ENCODE measurements around the gene MEF2A.

The MEF2A gene

DNA sequence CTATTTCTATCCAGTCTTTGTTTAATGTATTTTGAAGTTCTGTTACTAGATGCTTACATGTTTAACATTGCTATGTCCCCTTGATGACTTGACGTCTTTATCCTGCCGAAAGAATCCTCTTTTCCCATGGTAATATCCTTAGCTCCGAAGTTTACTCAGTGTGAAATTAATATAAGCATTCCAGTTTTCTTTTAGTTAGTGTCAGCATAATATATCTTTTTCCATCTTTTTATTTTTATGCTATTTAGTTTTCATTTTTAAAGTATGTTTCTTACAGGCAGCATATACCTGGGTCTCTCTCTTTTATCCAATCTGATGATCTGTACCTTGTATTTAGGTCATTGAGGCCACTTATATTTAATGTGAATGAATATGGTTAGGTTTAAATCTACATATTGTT, 39.1 kb upstream of the MEF2A start:
- TF ChIP-seq POLR2AphosphoS5 (IDR thresholded peaks at IDR 0.05; ENCODE audit: low read depth, low read length) (no peak), SIN3A (IDR thresholded peaks at IDR 0.05; ENCODE audit: borderline replicate concordance, insufficient read depth, low read length) (no peak), TAF1 (IDR thresholded peaks at IDR 0.05; ENCODE audit: borderline replicate concordance, insufficient read depth, low read length) (no peak), FOXP2 (optimal IDR thresholded peaks at IDR 0.05; ENCODE audit: borderline replicate concordance, extremely low read depth, extremely low read length, insufficient read depth) (no peak)
- TF ChIP-seq, protein P1, sequence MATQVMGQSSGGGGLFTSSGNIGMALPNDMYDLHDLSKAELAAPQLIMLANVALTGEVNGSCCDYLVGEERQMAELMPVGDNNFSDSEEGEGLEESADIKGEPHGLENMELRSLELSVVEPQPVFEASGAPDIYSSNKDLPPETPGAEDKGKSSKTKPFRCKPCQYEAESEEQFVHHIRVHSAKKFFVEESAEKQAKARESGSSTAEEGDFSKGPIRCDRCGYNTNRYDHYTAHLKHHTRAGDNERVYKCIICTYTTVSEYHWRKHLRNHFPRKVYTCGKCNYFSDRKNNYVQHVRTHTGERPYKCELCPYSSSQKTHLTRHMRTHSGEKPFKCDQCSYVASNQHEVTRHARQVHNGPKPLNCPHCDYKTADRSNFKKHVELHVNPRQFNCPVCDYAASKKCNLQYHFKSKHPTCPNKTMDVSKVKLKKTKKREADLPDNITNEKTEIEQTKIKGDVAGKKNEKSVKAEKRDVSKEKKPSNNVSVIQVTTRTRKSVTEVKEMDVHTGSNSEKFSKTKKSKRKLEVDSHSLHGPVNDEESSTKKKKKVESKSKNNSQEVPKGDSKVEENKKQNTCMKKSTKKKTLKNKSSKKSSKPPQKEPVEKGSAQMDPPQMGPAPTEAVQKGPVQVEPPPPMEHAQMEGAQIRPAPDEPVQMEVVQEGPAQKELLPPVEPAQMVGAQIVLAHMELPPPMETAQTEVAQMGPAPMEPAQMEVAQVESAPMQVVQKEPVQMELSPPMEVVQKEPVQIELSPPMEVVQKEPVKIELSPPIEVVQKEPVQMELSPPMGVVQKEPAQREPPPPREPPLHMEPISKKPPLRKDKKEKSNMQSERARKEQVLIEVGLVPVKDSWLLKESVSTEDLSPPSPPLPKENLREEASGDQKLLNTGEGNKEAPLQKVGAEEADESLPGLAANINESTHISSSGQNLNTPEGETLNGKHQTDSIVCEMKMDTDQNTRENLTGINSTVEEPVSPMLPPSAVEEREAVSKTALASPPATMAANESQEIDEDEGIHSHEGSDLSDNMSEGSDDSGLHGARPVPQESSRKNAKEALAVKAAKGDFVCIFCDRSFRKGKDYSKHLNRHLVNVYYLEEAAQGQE (IDR thresholded peaks at IDR 0.05; ENCODE audit: insufficient read depth in 1 of 2, low read depth in 2 of 2, low read length in 2 of 2): no peak

DNA sequence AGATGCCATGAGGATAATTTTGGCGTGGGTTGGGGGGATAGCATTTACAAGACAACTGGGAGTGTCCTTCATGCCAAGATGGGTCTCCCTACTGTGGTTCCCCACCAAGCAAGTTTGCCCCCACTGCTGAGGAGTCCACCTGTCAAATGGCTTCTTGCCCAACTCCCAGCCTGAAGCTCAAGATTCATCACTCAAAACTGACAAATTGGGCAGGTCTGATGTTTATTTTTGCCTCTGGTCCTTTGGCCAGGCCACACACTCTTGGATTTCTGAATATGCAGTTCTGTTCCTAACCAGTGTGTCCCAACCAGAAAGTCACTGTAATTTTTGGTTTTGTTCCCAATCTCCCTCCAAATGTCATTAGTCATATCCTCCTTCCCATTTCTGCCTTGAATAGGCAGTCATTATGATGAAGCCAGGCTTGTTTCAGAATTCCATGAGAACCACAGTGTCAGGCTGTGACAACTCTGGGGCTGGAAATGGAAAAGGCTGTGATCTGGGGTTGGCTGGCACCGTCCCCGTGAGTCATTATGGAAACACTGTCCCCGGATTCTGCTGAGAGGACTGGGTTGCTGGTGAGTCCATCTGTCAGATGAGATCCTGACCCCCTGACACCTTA, 29.3 kb upstream of the MEF2A start:
- TF ChIP-seq, protein P1 (IDR thresholded peaks at IDR 0.05; ENCODE audit: insufficient read depth in 1 of 2, low read depth in 2 of 2, low read length in 2 of 2): no peak
- TF ChIP-seq TAF1 (IDR thresholded peaks at IDR 0.05; ENCODE audit: borderline replicate concordance, insufficient read depth, low read length): no peak
- TF ChIP-seq FOXP2 (optimal IDR thresholded peaks at IDR 0.05; ENCODE audit: borderline replicate concordance, extremely low read depth, extremely low read length, insufficient read depth): no peak
- no peak for TF ChIP-seq POLR2AphosphoS5 (IDR thresholded peaks at IDR 0.05; ENCODE audit: low read depth, low read length)
- no peak for TF ChIP-seq SIN3A (IDR thresholded peaks at IDR 0.05; ENCODE audit: borderline replicate concordance, insufficient read depth, low read length)

- TF ChIP-seq FOXP2 (optimal IDR thresholded peaks at IDR 0.05; ENCODE audit: borderline replicate concordance, extremely low read depth, extremely low read length, insufficient read depth): no peak
- TF ChIP-seq, protein P1 (IDR thresholded peaks at IDR 0.05; ENCODE audit: insufficient read depth in 1 of 2, low read depth in 2 of 2, low read length in 2 of 2): no peak
- TF ChIP-seq POLR2AphosphoS5 (IDR thresholded peaks at IDR 0.05; ENCODE audit: low read depth, low read length): no peak
- no peak for TF ChIP-seq TAF1 (IDR thresholded peaks at IDR 0.05; ENCODE audit: borderline replicate concordance, insufficient read depth, low read length)
- no peak for TF ChIP-seq SIN3A (IDR thresholded peaks at IDR 0.05; ENCODE audit: borderline replicate concordance, insufficient read depth, low read length)
These were observed 28.4 kb upstream of the MEF2A start for GRCh38 chr15:99537344-99537743.

DNA sequence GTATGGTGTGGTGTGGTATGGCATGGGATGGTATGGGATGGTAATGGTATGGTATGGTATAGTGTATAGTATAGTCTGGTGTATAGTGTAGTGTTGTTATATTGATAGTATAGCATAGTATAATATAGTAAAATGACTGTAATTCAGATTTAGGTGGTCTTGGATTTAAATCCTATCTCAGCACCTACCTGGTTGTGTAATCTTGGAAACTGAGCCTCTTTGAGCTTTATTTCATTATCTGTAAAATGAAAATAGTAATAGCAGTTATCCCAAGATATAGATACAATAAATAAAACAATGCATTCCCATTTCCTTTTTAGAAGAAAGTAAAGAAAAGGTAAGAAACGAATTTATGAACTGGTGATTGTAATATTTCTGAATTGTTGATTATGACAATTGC, 27.5 kb upstream of the MEF2A start:
- TF ChIP-seq TAF1 (IDR thresholded peaks at IDR 0.05; ENCODE audit: borderline replicate concordance, insufficient read depth, low read length): no peak
- no peak for TF ChIP-seq SIN3A (IDR thresholded peaks at IDR 0.05; ENCODE audit: borderline replicate concordance, insufficient read depth, low read length)
- TF ChIP-seq FOXP2 (optimal IDR thresholded peaks at IDR 0.05; ENCODE audit: borderline replicate concordance, extremely low read depth, extremely low read length, insufficient read depth): no peak
- no peak for TF ChIP-seq POLR2AphosphoS5 (IDR thresholded peaks at IDR 0.05; ENCODE audit: low read depth, low read length)
- TF ChIP-seq, protein P1 (IDR thresholded peaks at IDR 0.05; ENCODE audit: insufficient read depth in 1 of 2, low read depth in 2 of 2, low read length in 2 of 2): no peak
